GM13977 (cell line): ENCODE results near the gene C1orf232.

Source experiments
- DNase-seq: peaks from one replicate; pipeline ENCODE4 v3.0.0; 2012; ENCODE audit warnings: low spot score
- in situ Hi-C: fragments of 300-500 bp; cut with MboI; formaldehyde crosslinking; loops from one replicate; pipeline ENCODE4 v1.12.0; 2022; ENCODE audit warnings: low sequenced_read_pairs, low pct_unique_long_range_greater_than_20kb, mixed read lengths, inconsistent platforms; ENCODE audit not compliant: unreplicated experiment
- TF ChIP-seq, protein P1 (sequence below): IDR thresholded peaks from 2 replicates; pipeline ENCODE4 v1.5.1; 2012; ENCODE audit warnings: mild to moderate bottlenecking, control low read depth; ENCODE audit not compliant: insufficient read depth; ENCODE audit errors: extremely low read depth, missing control alignments

C1orf232 gene

DNA sequence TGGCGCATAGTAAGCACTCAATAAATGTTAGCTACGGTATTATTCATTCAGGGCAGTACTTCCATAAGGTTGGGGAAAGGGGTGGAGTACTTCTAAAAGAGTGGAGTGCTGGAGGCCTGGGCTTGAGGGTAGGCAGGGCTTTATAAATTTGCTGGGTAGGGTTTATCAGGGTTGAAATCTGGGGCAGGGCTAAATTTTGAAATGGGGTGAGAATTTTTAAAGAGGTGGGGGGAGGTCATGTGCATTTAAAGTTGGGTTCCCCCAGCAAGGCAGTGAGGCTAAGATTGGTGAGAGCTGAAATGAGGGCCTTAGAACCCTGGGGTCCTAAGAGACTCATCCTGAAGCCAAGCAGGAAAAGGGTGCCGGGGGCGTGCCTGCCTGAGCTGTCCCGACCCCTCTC, 31.6 kb upstream of the C1orf232 start:
- TF ChIP-seq, protein P1, sequence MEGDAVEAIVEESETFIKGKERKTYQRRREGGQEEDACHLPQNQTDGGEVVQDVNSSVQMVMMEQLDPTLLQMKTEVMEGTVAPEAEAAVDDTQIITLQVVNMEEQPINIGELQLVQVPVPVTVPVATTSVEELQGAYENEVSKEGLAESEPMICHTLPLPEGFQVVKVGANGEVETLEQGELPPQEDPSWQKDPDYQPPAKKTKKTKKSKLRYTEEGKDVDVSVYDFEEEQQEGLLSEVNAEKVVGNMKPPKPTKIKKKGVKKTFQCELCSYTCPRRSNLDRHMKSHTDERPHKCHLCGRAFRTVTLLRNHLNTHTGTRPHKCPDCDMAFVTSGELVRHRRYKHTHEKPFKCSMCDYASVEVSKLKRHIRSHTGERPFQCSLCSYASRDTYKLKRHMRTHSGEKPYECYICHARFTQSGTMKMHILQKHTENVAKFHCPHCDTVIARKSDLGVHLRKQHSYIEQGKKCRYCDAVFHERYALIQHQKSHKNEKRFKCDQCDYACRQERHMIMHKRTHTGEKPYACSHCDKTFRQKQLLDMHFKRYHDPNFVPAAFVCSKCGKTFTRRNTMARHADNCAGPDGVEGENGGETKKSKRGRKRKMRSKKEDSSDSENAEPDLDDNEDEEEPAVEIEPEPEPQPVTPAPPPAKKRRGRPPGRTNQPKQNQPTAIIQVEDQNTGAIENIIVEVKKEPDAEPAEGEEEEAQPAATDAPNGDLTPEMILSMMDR, result no peak
- in situ Hi-C loops, result no loop called here
- DNase-seq, result no peak

DNA sequence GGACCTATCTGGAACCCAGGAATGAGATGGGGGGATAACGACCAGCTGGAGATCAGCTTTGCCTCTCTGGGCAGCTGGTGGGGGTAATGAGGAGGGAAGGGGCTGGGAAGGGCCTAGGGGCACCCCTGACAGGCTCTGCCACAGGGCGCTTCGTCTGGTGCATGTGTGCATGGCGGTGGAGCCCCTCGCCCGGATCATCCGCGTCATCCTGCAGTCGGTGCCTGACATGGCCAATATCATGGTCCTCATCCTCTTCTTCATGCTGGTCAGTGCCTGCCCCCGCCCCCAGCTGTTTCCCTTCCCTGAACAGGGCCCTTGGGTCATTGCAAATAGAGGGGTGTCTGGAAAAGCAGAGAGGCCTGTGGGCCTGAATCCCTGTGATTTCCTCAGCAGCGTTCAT, 29.1 kb upstream of the C1orf232 start:
- in situ Hi-C loops, result no loop called here
- TF ChIP-seq, protein P1, result no peak
- DNase-seq, result no peak

DNA sequence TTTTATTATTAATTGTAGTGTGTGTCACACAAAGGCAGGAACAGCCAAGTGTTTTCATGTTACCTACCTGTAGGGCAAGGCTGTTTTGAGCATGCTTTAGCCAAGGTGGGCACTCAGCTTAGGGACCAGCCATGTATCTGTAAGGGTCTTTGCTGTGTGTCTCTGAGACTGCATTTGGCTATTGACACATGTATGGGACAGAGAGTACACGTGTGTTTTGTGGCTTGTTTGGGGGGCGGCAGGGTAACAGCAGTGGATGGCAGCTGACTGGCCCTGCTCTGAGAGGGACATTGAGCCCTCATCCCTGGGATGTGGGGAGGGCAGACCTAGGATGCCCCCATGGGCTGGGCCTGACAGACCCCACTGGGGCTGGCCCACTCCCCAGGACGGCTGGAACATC, 28.5 kb upstream of the C1orf232 start:
- in situ Hi-C loops, result no loop called here

DNA sequence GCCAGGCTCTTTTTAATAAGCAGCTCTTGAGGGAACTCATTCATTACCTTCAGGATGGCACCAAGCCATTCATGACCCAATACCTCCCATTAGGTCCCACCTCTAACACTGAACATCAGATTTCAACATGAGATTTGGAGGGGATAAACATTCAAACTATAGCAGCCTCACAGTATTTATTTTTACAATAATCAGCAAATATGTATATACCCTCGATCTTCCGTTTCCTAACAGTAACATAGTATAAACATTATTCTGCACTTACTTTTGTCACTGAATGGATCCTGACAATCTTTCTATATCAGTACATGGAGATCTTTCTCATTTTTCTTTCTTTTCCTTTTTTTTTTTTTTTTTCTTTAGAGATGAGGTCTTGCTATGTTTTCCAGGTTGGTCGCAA, 27.0 kb upstream of the C1orf232 start:
- in situ Hi-C loops, result no loop called here
- TF ChIP-seq, protein P1, result no peak
- no peak for DNase-seq

More for the DNA sequence above, 28.5 kb upstream of the C1orf232 start:
- DNase-seq, result no peak
- TF ChIP-seq, protein P1, result no peak

DNA sequence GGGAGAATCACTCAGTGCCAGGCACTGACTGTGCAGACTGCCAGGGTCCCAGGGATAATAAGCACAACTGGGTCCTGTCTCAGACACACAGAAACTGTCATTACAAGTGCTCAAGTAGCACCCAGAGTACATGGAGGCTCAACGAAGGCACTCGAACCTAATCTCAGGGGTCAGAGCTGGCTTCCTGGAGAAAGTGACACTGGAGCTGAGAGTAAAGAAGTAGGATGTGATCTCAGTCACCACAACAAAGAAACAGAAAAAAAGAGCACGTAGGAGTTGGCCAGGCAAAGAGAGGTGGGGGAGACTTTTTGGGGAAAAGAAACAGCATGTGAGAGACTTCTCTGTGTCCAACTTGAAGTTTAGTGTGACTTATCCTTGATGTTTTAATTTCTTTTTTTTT, 23.0 kb upstream of the C1orf232 start:
- TF ChIP-seq, protein P1, result no peak
- in situ Hi-C loops, result no loop called here
- peak; percentile 69 for DNase-seq

DNA sequence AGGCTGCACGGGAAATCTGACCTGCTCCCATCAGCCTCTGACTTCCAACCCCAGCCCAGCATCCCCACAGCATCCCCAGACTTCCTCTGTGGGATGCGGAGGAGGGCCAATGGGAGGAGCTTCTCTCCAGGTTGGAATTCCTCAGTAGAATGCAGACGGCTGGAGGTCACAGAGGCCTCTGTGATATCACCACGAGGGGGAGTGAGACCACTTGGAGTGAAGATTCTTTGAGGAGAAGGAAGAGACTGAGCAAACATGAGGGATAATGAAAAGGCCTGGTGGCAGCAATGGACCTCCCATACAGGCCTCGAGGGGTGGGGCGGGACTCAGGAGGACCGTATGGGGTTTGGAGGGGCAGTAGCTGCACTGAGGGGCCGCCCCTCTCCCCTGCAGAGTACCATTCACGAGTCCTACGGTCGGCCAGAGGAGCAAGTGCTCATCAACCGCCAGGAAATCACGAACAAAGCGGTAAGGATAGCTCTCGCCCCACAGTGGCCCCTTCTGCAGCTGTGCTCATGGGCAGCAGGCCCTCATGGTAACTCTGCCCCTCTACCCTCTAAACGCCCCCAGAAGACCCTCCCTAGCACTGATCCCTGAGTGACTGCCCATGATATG, 21.7 kb upstream of the C1orf232 start, which contains the start of gene CATSPER4:
Gene CATSPER4 (plus strand): TSS at position 230 of the 615 bp plus-strand sequence. CDS start 26 bp downstream, at position 256.
- in situ Hi-C loops, result no loop called here
- TF ChIP-seq, protein P1, result peak; percentile 34
- peak; percentile 28 for DNase-seq
